PC-3 (cell line): ENCODE measurements around the gene RHCE.
"Not testable (repeated sequence)": the region's sequence is repeated elsewhere in the genome, so short reads cannot be mapped to it uniquely, and the experiment has no call there.

Experiments
- EZH2 ChIP-seq: fragments of 300-600 bp; sonication (generic); IDR thresholded peaks from one replicate; pipeline ENCODE4 v1.6.1; 2017; ENCODE audit warnings: antibody characterized with exemption, mild to moderate bottlenecking, low read length; ENCODE audit not compliant: unreplicated experiment
- TF ChIP-seq, protein P1 (sequence below): fragments of 300-600 bp; sonication (generic); conservative IDR thresholded peaks from 2 replicates; pipeline ENCODE4 v1.5.1; 2017; ENCODE audit warnings: antibody characterized with exemption, low read depth, mild to moderate bottlenecking, low read length

DNA sequence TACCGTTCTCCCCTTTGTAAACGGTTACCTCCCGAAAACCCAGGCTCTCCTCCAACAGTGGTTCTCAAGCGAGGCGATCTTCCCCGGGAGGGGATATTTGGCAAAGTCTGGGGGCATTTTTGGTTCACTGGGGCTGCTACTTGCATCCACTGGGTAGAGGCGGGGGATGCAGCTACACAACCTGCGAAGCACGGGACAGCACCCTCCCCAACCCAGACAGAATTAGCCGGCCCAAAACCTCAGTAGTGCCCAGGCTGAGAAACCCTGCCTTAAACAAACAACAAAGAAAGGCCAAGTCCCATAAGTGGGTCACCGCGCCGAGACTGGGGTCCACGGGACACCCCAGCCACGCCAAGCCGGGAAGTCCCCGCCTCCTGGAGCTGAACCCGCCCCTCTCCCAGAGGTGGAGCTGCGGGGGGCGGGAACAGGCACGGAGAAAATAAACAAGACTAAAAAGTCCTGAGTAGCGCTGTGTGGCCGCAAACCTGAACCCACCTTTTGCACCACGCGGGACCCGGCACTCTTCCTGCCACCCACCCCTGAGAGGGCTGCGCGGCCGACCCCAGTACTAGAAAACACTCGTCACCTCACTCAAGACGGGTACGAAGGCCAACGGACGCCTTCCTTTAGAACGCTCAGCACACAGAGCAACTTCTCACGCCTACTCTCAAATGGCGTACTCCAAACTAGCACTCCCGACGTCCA, 83.0 kb downstream of the RHCE start:
- TF ChIP-seq, protein P1, sequence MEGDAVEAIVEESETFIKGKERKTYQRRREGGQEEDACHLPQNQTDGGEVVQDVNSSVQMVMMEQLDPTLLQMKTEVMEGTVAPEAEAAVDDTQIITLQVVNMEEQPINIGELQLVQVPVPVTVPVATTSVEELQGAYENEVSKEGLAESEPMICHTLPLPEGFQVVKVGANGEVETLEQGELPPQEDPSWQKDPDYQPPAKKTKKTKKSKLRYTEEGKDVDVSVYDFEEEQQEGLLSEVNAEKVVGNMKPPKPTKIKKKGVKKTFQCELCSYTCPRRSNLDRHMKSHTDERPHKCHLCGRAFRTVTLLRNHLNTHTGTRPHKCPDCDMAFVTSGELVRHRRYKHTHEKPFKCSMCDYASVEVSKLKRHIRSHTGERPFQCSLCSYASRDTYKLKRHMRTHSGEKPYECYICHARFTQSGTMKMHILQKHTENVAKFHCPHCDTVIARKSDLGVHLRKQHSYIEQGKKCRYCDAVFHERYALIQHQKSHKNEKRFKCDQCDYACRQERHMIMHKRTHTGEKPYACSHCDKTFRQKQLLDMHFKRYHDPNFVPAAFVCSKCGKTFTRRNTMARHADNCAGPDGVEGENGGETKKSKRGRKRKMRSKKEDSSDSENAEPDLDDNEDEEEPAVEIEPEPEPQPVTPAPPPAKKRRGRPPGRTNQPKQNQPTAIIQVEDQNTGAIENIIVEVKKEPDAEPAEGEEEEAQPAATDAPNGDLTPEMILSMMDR: not testable (repeated sequence)
- not testable (repeated sequence) for TF ChIP-seq EZH2
